MCF 10A (cell line): ENCODE data around the gene ARL4A. TPM values are rescaled to one million over a fixed set of nuclear protein-coding genes. Genes with fewer than 3 reads are reported as not detected.

Experiments used
- BruUV-seq: library from RNA; stranded (reverse); fragments of 400-500 nt; replicated peaks from 2 replicates; lab custom pipeline; 2021; lab: Mats Ljungman, UMichigan
- CTCF ChIA-PET: fragments of 300-600 bp; sonication (Branson Sonifier 250); formaldehyde crosslinking; extraction: SDS; loops from one replicate; lab custom pipeline; 2021; ENCODE audit warnings: antibody characterized with exemption, inconsistent platforms; lab: Yijun Ruan, JAX
- POLR2A ChIA-PET: fragments of 300-600, 350-650 bp; sonication (Branson Sonifier 250); formaldehyde crosslinking; extraction: SDS; loops from one replicate; lab custom pipeline; 2020; ENCODE audit warnings: antibody characterized with exemption, inconsistent platforms; lab: Yijun Ruan, JAX
- DNase-seq: peaks from one replicate; pipeline ENCODE4 v3.0.0-alpha.2; 2018; ENCODE audit not compliant: unreplicated experiment
- H3K27ac Mint-ChIP-seq: one replicate; pipeline ENCODE4 v1.8.0; 2022; ENCODE audit warnings: mild to moderate bottlenecking, low read depth, mixed read lengths; ENCODE audit not compliant: unreplicated experiment
- H3K27me3 Mint-ChIP-seq: one replicate; pipeline ENCODE4 v1.8.0; 2022; ENCODE audit warnings: mixed read lengths; ENCODE audit not compliant: insufficient read depth, unreplicated experiment
- H3K36me3 Mint-ChIP-seq: one replicate; pipeline ENCODE4 v1.8.0; 2022; ENCODE audit warnings: mild to moderate bottlenecking, moderate library complexity, mixed read lengths; ENCODE audit not compliant: insufficient read depth, unreplicated experiment
- H3K4me1 Mint-ChIP-seq: one replicate; pipeline ENCODE4 v1.8.0; 2022; ENCODE audit warnings: mixed read lengths; ENCODE audit not compliant: insufficient read depth, unreplicated experiment
- H3K4me3 Mint-ChIP-seq: one replicate; pipeline ENCODE4 v1.8.0; 2022; ENCODE audit warnings: mild to moderate bottlenecking, moderate library complexity, mixed read lengths; ENCODE audit not compliant: unreplicated experiment
- H3K9me3 Mint-ChIP-seq: one replicate; pipeline ENCODE4 v1.8.0; 2022; ENCODE audit warnings: mixed read lengths; ENCODE audit not compliant: unreplicated experiment
- CTCF ChIP-seq: fragments of 200-600 bp; IDR thresholded peaks from one replicate; pipeline ENCODE4 v1.8.0; 2022; ENCODE audit warnings: antibody characterized with exemption, mild to moderate bottlenecking; ENCODE audit not compliant: unreplicated experiment
- intact Hi-C: fragments of 100-400 bp; cut with micrococcal nuclease; formaldehyde crosslinking; loops from 2 replicates; pipeline ENCODE4 v1.14.1; 2022
- total RNA-seq: library from RNA; stranded (reverse); gene quantifications from 2 replicates; pipeline ENCODE4 v1.2.3, GENCODE V29; 2022

Gene ARL4A
- total RNA-seq, 1 experiment from 2014 or later, result 42.6 TPM

DNA sequence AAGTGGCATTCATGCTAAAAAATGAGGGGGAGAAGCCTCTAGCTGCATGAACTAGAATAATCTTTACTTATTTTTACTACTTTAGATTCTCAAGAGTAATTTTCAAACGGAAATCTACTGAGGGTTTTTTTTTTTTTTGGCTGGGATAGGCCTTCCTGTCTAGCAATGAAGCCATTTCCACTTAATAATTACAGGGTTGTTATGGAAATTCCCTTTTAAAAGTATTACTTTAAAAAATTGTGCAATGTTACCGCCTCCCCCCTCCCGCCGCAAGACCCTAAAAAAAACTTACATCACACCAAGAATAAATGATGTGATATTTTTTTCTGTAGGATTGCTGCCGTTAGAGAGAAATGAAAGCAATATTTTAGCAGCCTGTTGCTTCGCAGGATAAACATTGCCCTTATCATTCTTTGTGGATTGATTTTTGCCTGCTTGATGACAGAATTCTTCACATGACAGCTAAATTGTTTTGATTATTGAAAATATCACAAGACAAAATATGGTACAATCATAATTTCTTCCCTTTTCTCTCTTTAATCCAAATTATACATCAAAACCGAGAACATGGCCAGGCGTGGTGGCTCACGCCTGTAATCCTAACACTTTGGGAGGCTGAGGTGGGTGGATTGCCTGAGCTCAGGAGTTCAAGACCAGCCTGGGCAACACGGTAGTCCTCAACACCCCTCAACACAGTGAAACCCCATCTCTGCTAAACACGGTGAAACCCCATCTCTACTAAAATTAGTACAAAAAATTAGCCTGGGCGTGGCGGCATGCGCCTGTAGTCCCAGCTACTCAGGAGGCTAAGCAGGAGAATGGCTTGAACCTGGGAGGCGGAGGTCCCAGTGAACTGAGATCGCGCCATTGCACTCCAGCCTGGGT is 32.8 kb downstream of the ARL4A start:
- no peak for DNase-seq
- H3K4me3 Mint-ChIP-seq, result peak overlapping the region; percentile 37

GRCh38 chr7:12721286-12721830 is 33.9 kb downstream of the ARL4A start:
- CTCF ChIA-PET, result interaction anchor here (1.1 to 1.7 kb wide), 2 partner anchors 8 to 9 kb away, joined by 3 to 5 read pairs; no protein-coding TSS in a partner anchor
- POLR2A ChIA-PET, result interaction anchor here (0.8 to 10.7 kb wide), 4 partner anchors 25 to 321 kb away, joined by 4 to 159 read pairs (median 4); partner anchors contain the start of gene ARL4A
- no peak overlapping the region for H3K4me3 Mint-ChIP-seq
- DNase-seq, result no peak
- intact Hi-C loops, result no loop called here
- H3K9me3 Mint-ChIP-seq, result peaks cover 7% of the 10 kb centered on the region
- peaks cover 39% of the 10 kb centered on the region for H3K4me1 Mint-ChIP-seq
- H3K27me3 Mint-ChIP-seq, result no peaks in the 10 kb centered on the region
- peak overlapping the region; percentile 92 for H3K27ac Mint-ChIP-seq
- no peaks in the 10 kb centered on the region for H3K36me3 Mint-ChIP-seq
- BruUV-seq, result no TSS peak
- no peak for TF ChIP-seq CTCF

More for the DNA sequence above, 32.8 kb downstream of the ARL4A start:
- Mint-ChIP-seq H3K9me3 (peaks cover 7% of the 10 kb centered on the region), H3K27ac (peak overlapping the region; percentile 92), H3K36me3 (no peaks in the 10 kb centered on the region), H3K27me3 (no peaks in the 10 kb centered on the region), H3K4me1 (peaks cover 43% of the 10 kb centered on the region)
- TF ChIP-seq CTCF, result no peak
- ChIA-PET POLR2A (interaction anchor here (0.7 to 10.7 kb wide), 15 partner anchors 8 to 304 kb away, joined by 3 to 159 read pairs (median 5); partner anchors contain the start of gene ARL4A), CTCF (interaction anchor here (0.7 to 1.7 kb wide), 4 partner anchors 9 to 532 kb away, joined by 3 to 6 read pairs (median 4); partner anchors contain the start of gene ARL4A)
- intact Hi-C loops, result loop anchor here (10.0 kb wide), 2 partner anchors 205 to 395 kb away; no protein-coding TSS in a partner anchor
- no TSS peak for BruUV-seq

DNA sequence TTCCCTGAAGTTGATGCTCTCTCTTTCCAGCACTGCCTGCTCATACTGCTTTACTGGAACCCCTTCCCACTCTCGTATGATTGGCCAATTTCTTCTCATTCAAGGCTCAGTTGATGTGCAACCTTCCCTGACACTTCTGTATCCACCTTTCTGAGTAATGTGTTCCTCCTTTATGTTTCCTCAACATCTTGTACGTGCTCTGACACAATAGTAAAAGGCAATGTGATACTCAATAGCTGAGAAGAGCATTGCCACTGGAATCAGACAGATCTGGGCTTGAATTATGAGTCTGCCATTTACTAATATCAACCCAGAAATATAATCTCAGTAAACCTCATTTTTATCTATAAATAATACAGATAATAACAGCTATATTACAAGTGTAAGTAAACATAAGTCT is 34.7 kb downstream of the ARL4A start:
- BruUV-seq, result no TSS peak
- peaks cover 31% of the 10 kb centered on the region for H3K4me1 Mint-ChIP-seq
- DNase-seq, result no peak
- POLR2A ChIA-PET, result no interaction called here
- intact Hi-C loops, result no loop called here
- no peaks in the 10 kb centered on the region for H3K36me3 Mint-ChIP-seq
- no peak overlapping the region for H3K4me3 Mint-ChIP-seq
- no peak for TF ChIP-seq CTCF
- no peaks in the 10 kb centered on the region for H3K27me3 Mint-ChIP-seq
- peaks cover 7% of the 10 kb centered on the region for H3K9me3 Mint-ChIP-seq
- peak overlapping the region; percentile 92 for H3K27ac Mint-ChIP-seq
- CTCF ChIA-PET, result interaction anchor here (1.7 kb wide), 1 partner anchor 8 kb away, joined by 5 read pairs; no protein-coding TSS in a partner anchor
